GM19397 (cell line): ENCODE results near the gene UBA52.
"Not testable (repeated sequence)": the region's sequence is repeated elsewhere in the genome, so short reads cannot be mapped to it uniquely, and the experiment has no call there.

Experiments used
- ATAC-seq: cut with Tn5 transposase; IDR thresholded peaks from one replicate; pipeline ENCODE4 v1.9.1; 2021; ENCODE audit warnings: mild to moderate bottlenecking, moderate library complexity; ENCODE audit not compliant: unreplicated experiment

Gene UBA52

GRCh38 chr19:18571564-18572344, at the start of gene UBA52:
Gene UBA52, plus strand, starts transcription at chr19:18571857. Its CDS starts 1,444 bp downstream, at chr19:18573301.
- ATAC-seq = peak; percentile 90

GRCh38 chr19:18522124-18522861, 49.4 kb upstream of the UBA52 start:
- peak; percentile 83 for ATAC-seq

GRCh38 chr19:18522862-18523440, 48.7 kb upstream of the UBA52 start:
- not testable (repeated sequence) for ATAC-seq

GRCh38 chr19:18523841-18524240, 47.8 kb upstream of the UBA52 start:
- no peak for ATAC-seq

- no peak for ATAC-seq
Measured at GRCh38 chr19:18526316-18526715, 45.3 kb upstream of the UBA52 start.

- no peak for ATAC-seq
Measured at GRCh38 chr19:18529782-18530181, 41.9 kb upstream of the UBA52 start.

- ATAC-seq = no peak
Measured at GRCh38 chr19:18531485-18531884, 40.2 kb upstream of the UBA52 start.

- ATAC-seq = no peak
Measured at GRCh38 chr19:18532168-18532890, 39.3 kb upstream of the UBA52 start.

- no peak for ATAC-seq
Measured at GRCh38 chr19:18533058-18533457, 38.6 kb upstream of the UBA52 start.

GRCh38 chr19:18536475-18536874, 35.2 kb upstream of the UBA52 start:
- no peak for ATAC-seq

GRCh38 chr19:18537431-18537830, 34.2 kb upstream of the UBA52 start:
- ATAC-seq = no peak

- ATAC-seq = no peak
Measured at GRCh38 chr19:18538115-18538514, 33.5 kb upstream of the UBA52 start.

GRCh38 chr19:18539372-18539771, 32.3 kb upstream of the UBA52 start:
- ATAC-seq = no peak

GRCh38 chr19:18540200-18540599, 31.5 kb upstream of the UBA52 start:
- not testable (repeated sequence) for ATAC-seq

- no peak for ATAC-seq
Measured at GRCh38 chr19:18541258-18541991, 30.2 kb upstream of the UBA52 start.

- no peak for ATAC-seq
Measured at GRCh38 chr19:18541992-18542940, 29.4 kb upstream of the UBA52 start.

GRCh38 chr19:18542941-18543813, 28.5 kb upstream of the UBA52 start, which contains the start of gene FKBP8:
Gene FKBP8, minus strand, starts transcription at chr19:18543573. Its CDS starts 1,603 bp downstream, at chr19:18541970.
- ATAC-seq = peak; percentile 98

GRCh38 chr19:18543814-18544475, 27.7 kb upstream of the UBA52 start:
- peak; percentile 26 for ATAC-seq
